ENCODE results near the gene METTL3.

METTL3 gene

GRCh38 chr14:21525962-21526671, 15.0 kb upstream of the METTL3 start, which contains the start of gene SALL2:
SALL2 (minus strand) TSS chr14:21526346; CDS start chr14:21526127, 219 bp downstream.
- peak; percentile 23 for DNase-seq (ENCODE audit: extremely low read depth, low read depth)
- no peak for TF ChIP-seq CTCF (IDR thresholded peaks at IDR 0.05; ENCODE audit: low read depth, low read length)

GRCh38 chr14:21525571-21525961, 14.4 kb upstream of the METTL3 start:
- no peak for TF ChIP-seq CTCF (IDR thresholded peaks at IDR 0.05; ENCODE audit: low read depth, low read length)
- DNase-seq (ENCODE audit: extremely low read depth, low read depth) = no peak

- DNase-seq (ENCODE audit: extremely low read depth, low read depth) = no peak
- no peak for TF ChIP-seq CTCF (IDR thresholded peaks at IDR 0.05; ENCODE audit: low read depth, low read length)
These were observed 13.7 kb upstream of the METTL3 start for GRCh38 chr14:21524575-21525490.

- TF ChIP-seq CTCF (IDR thresholded peaks at IDR 0.05; ENCODE audit: low read depth, low read length) = no peak
- DNase-seq (ENCODE audit: extremely low read depth, low read depth) = no peak
These were observed 12.1 kb upstream of the METTL3 start for GRCh38 chr14:21523203-21523602.

- no peak for TF ChIP-seq CTCF (IDR thresholded peaks at IDR 0.05; ENCODE audit: low read depth, low read length)
- no peak for DNase-seq (ENCODE audit: extremely low read depth, low read depth)
These were observed 10.4 kb upstream of the METTL3 start for GRCh38 chr14:21521501-21521900.

GRCh38 chr14:21520767-21521166, 9.6 kb upstream of the METTL3 start:
- no peak for DNase-seq (ENCODE audit: extremely low read depth, low read depth)
- TF ChIP-seq CTCF (IDR thresholded peaks at IDR 0.05; ENCODE audit: low read depth, low read length) = no peak

GRCh38 chr14:21518725-21519124, 7.6 kb upstream of the METTL3 start:
- TF ChIP-seq CTCF (IDR thresholded peaks at IDR 0.05; ENCODE audit: low read depth, low read length) = no peak
- DNase-seq (ENCODE audit: extremely low read depth, low read depth) = no peak

All from AG09319 (cell line).